T-helper 2 cell treated with Interferon-gamma antibody and Interleukin-4, amounts not matched to agents 5 μg/mL and 100 μg/mL, for 36 hours (primary cell): ENCODE results near the gene RFNG.
A peak's percentile ranks its signal among the peaks of the same experiment; 100 is the strongest.

Experiments
- DNase-seq: peaks from one replicate; pipeline ENCODE4 v3.0.0; 2021; ENCODE audit warnings: low spot score
- H3K27ac Mint-ChIP-seq: one replicate; pipeline ENCODE4 v1.8.0; 2021; ENCODE audit warnings: mild to moderate bottlenecking, mixed read lengths
- H3K27me3 Mint-ChIP-seq: one replicate; pipeline ENCODE4 v1.8.0; 2021; ENCODE audit warnings: low read depth, mixed read lengths
- H3K36me3 Mint-ChIP-seq: one replicate; pipeline ENCODE4 v1.8.0; 2021; ENCODE audit warnings: low read depth, mixed read lengths
- H3K4me1 Mint-ChIP-seq: one replicate; pipeline ENCODE4 v1.8.0; 2021; ENCODE audit warnings: low read depth, mixed read lengths
- H3K4me3 Mint-ChIP-seq: one replicate; pipeline ENCODE4 v1.8.0; 2022; ENCODE audit warnings: mild to moderate bottlenecking, moderate library complexity, mixed read lengths
- H3K9me3 Mint-ChIP-seq: one replicate; pipeline ENCODE4 v1.8.0; 2021; ENCODE audit warnings: mixed read lengths

RFNG gene

DNA sequence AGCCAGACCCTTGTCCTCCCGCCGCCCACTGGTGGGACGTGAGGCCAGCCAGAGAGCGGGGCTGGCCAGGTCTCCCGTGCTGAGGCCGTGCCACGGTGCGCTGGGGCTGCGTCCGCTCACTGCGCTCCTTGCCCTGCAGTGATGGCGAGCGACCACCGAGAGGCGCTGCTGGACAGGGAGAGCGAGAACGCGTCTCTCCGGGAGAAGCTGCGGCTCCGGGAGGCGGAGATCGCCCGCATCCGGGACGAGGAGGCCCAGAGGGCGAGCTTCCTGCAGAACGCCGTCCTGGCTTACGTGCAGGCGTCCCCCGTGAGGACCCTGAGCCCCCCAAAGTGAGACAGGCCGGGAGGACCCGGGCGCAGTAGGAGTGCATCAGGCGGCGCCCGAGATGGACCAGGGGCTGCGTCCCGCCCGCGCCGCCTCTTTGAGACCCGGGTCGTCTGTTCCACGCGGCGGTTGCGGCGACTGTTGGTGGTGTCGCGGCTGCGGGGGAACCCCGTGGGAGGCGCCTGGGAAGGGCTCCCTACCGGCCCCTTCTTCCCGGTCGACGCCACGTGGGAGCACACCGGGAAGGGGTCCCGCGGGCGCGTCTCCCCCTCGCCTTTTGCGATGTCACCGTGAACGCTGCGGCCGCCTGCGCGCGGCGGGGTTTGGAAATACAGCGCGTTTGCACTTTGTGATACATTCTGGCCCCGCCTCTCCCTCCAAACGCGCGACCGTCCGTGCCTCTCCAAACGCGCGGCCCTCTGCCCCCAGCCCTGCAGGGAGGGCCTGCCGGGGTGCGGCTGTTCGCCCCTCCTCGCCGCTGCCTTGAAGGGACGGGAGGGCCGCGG is 20.9 kb downstream of the RFNG start:
- peak; percentile 85 for DNase-seq
- Mint-ChIP-seq H3K27ac (peak overlapping the region; percentile 79), H3K36me3 (peaks cover 15% of the 10 kb centered on the region), H3K4me3 (peak overlapping the region; percentile 87), H3K4me1 (peaks cover 10% of the 10 kb centered on the region), H3K9me3 (no peaks in the 10 kb centered on the region), H3K27me3 (no peaks in the 10 kb centered on the region)

DNA sequence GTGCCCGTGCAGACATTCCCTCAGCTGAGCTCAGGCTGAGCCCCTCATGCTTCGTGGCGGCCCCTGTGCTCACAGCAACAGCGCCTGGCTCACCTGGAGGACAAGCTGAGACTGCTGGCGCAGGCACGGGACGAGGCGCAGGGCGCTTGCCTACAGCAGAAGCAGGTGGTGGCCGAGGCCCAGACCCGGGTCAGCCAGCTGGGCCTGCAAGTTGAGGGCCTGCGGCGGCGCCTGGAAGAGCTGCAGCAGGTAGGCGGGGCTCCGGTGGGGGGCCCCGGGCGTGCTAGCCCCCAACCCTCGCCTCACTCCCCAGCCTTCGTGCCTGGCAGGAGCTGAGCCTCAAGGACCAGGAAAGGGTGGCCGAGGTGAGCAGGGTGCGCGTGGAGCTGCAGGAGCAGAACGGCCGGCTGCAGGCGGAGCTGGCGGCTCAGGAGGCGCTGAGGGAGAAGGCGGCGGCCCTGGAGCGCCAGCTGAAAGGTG is 21.6 kb downstream of the RFNG start:
- Mint-ChIP-seq H3K4me1 (peaks cover 7% of the 10 kb centered on the region), H3K36me3 (peaks cover 13% of the 10 kb centered on the region), H3K9me3 (no peaks in the 10 kb centered on the region), H3K27ac (no peak overlapping the region), H3K4me3 (no peak overlapping the region), H3K27me3 (no peaks in the 10 kb centered on the region)
- no peak for DNase-seq

DNA sequence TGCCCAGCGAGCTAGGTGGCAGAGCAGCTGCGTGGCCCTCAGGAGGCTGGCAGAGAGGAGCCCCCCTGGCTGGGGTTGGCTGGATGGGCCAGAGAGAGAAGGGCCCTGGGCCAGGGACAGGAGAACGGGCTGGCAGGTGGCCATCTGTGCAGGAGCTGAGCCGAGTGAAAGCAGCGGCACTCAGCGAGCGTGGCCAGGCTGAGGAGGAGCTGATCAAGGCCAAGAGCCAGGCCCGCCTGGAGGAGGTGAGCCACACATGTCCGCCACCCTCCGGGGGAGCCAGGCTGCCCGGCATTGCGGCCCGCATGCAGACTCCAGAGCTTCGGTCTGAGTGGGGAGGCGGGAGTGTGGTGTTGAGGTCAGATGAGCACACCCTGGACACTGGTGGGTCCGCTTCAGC is 22.2 kb downstream of the RFNG start:
- peaks cover 7% of the 10 kb centered on the region for H3K4me1 Mint-ChIP-seq
- no peaks in the 10 kb centered on the region for H3K27me3 Mint-ChIP-seq
- no peak overlapping the region for H3K27ac Mint-ChIP-seq
- peaks cover 11% of the 10 kb centered on the region for H3K36me3 Mint-ChIP-seq
- no peak for DNase-seq
- H3K9me3 Mint-ChIP-seq: no peaks in the 10 kb centered on the region
- peak overlapping the region; percentile 43 for H3K4me3 Mint-ChIP-seq

DNA sequence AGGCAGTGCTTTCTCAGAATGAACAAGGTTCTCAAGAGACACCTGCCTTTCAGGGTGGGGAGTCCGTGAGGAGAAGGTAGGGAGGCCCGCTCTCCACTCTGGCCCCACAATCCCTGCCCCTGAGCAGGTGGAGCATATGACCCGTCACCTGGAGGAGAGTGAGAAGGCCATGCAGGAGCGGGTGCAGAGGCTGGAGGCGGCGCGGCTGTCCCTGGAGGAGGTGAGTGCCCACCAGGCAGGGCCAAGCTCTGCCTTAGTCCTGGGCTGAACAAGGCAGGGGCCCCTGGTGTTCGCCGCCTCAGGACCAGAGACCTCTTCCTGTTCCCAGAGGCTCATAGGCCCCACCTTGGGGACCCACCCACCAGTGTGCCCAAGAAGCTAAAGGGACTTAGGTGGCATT is 22.6 kb downstream of the RFNG start:
- Mint-ChIP-seq H3K36me3 (peaks cover 11% of the 10 kb centered on the region), H3K4me1 (peaks cover 11% of the 10 kb centered on the region), H3K9me3 (no peaks in the 10 kb centered on the region), H3K4me3 (no peak overlapping the region), H3K27me3 (no peaks in the 10 kb centered on the region), H3K27ac (no peak overlapping the region)
- no peak for DNase-seq

DNA sequence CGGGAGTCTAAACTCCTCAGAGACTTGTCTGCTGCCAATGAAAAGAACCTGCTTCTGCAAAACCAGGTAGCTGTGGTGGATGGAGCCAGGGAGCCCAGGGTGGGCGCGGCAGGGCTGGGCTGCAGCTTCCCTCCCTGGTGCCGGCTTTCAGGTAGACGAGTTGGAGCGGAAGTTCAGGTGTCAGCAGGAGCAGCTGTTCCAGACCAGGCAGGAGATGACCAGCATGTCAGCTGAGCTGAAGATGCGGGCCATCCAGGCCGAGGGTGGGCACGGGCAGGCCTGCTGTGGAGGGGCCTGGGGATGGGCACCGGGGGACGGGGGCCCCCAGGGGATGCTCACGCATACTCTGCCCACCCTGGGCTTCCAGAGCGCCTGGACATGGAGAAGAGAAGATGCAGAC is 23.4 kb downstream of the RFNG start:
- no peak overlapping the region for H3K27ac Mint-ChIP-seq
- no peaks in the 10 kb centered on the region for H3K27me3 Mint-ChIP-seq
- H3K4me3 Mint-ChIP-seq: no peak overlapping the region
- H3K36me3 Mint-ChIP-seq: peaks cover 11% of the 10 kb centered on the region
- no peak for DNase-seq
- H3K4me1 Mint-ChIP-seq: peaks cover 14% of the 10 kb centered on the region
- H3K9me3 Mint-ChIP-seq: no peaks in the 10 kb centered on the region

DNA sequence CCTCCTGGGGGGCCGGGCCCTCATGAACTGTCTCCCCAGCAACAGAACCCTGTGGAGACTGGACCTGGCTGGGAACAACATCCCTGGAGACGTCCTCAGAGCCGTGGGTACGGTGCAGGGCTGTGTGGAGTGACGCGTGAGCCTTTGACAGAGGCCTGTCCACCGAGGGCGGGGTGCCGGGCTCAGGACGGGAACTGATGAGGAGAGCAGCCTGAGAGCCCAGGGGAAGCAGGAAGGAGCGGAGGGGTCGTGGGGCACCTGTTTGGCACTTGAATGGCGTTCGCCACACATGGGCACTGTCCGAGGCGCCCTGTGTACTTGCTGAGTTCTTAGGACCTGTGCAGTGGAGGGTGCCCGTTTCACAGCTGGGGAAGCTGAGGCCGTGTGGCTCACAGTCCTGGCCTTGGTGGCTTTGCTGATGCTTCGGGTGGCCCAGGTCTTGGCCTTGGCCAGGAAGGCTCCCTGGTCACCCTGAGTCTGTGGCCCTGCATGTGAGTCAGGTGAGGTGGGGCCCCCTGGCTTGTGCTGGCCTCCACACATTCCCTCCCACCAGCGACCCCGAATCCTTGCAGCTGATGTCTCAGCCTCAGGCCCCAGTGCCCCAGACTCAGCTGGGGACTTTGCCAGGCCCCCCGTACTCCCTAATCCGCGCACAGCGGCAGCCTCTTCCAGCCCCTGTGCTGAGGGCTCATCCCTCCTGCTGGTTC is 26.1 kb downstream of the RFNG start:
- DNase-seq: no peak
- H3K36me3 Mint-ChIP-seq: peaks cover 9% of the 10 kb centered on the region
- peak overlapping the region; percentile 26 for H3K4me3 Mint-ChIP-seq
- no peak overlapping the region for H3K27ac Mint-ChIP-seq
- no peaks in the 10 kb centered on the region for H3K27me3 Mint-ChIP-seq
- no peaks in the 10 kb centered on the region for H3K9me3 Mint-ChIP-seq
- peaks cover 21% of the 10 kb centered on the region for H3K4me1 Mint-ChIP-seq

DNA sequence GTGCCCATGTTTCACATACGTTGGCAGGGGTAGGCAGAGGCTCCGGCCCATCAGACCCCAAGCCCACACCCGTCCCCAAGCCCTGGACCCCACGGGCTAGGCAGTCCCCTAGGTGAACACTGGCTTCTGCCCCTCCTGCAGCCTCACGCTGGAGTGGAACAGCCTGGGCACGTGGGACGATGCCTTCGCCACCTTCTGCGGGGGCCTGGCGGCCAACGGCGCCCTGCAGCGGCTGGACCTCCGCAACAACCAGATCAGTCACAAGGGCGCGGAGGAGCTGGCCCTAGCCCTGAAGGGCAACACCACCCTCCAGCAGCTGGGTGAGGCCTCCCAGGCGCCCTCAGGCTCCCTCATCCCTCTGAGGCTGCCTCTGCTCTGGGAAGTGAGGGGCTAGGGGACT is 26.8 kb downstream of the RFNG start:
- Mint-ChIP-seq H3K9me3 (no peaks in the 10 kb centered on the region), H3K36me3 (peaks cover 9% of the 10 kb centered on the region), H3K27me3 (no peaks in the 10 kb centered on the region), H3K4me1 (peaks cover 21% of the 10 kb centered on the region), H3K4me3 (no peak overlapping the region), H3K27ac (no peak overlapping the region)
- no peak for DNase-seq

DNA sequence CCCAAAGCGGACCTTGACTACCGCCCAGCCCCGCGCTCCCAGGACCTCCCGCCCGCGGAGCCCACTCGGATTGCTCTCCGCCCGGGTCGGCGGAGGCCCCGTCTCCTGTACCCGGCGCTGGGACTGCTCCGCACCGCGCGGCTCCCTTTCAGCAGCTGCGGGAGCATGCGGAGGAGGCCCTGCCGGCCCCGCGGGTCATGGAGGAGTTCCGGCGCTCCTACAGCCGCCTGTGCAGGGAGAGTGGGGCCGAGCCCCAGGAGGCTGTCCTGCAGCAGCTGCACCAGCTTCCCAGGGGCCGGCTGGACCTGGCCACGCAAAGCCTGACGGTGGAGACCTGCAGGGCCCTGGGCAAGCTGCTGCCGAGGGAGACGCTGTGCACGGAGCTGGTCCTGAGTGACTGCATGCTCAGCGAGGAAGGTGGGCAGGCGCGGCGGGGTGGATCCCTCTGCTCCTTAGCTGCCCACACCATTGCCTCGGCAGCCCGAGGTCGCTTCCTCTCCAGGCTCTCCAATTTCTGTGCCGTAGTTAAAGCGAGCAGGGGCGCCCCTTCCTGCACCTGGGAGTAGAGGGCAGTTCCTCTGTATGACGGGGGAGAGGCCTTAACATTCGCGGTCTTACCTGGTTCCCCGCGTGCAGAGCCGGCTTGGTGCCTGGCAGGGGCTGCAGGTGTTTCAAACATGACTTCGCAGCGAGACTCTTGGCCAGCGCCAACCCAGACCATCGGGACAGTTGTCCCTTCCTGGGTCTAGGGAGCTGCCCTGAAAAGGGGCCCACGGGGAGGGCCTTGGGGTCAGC is 28.0 kb downstream of the RFNG start:
- no peaks in the 10 kb centered on the region for H3K9me3 Mint-ChIP-seq
- no peak overlapping the region for H3K27ac Mint-ChIP-seq
- peaks cover 5% of the 10 kb centered on the region for H3K36me3 Mint-ChIP-seq
- DNase-seq: no peak
- no peaks in the 10 kb centered on the region for H3K27me3 Mint-ChIP-seq
- peak overlapping the region; percentile 89 for H3K4me3 Mint-ChIP-seq
- peaks cover 21% of the 10 kb centered on the region for H3K4me1 Mint-ChIP-seq

DNA sequence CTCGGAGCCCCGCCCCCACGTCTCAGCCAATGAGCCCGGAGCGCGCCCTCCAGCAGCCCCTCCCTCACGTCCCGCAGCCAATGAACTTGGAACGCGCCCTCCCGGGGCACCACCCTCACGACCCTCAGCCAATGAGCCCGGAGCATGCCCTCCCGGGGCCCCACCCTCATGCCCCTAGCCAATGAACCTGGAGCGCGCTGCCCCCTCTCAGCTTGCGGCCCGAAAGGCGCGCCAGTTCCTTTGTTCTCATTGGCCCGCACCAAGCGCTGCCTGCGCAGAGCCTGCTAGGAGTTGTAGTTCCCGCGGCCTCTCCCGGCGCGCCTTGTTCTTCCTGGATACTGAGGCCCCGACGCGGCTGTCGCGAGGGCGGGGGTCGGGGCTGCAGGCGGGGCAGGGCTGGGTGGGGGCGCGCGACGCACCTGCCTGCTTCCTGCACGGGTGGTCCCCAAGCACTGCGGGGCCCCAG is 28.6 kb downstream of the RFNG start, which contains the start of gene LRRC45:
Gene LRRC45, plus strand, starts transcription at position 325 of the 466 bp plus-strand sequence. CDS start 339 bp downstream, outside the sequence.
- DNase-seq: peak; percentile 100

DNA sequence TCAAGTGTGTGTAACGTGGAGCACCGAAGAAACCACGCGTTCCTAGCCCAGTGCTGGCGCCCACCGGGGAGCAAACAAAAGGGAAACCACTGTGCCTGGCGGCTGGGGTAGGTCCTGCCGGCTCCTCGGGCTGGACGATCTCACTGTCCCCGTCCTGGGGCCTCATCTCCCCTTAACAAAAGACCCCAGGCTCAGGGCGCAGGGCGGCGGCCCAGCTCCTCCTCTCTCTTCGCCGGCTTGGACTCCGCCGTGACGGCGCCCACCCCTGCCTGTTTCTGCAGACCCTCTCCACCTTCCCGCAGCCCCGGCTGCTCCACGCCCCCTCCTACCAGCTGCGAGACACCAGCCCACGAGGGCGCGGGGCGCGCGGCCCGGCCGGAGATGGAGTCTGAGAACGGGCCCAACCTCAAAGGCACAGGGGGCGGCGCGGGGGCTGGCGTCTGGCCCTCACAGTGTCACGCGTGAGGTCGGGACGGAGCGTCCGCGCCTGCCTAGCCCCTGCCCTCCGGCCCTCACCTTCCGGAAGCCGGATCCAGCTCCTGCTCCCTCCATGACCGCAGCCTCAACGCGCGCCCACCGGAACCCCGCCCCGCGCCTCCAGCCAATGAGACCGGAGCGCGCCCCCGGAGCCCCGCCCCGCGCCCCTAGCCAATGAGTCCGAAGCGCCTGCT is 29.2 kb downstream of the RFNG start, which contains the start of gene CENPX:
Gene CENPX, minus strand, starts transcription at position 569 of the 671 bp plus-strand sequence. Its CDS starts 17 bp downstream, at position 552.
- Mint-ChIP-seq H3K27ac (peak within 1 kb of the TSS; percentile 69), H3K4me3 (peak within 1 kb of the TSS; percentile 89), H3K27me3 (no peaks in the 10 kb centered on the region), H3K4me1 (peaks cover 19% of the 10 kb centered on the region), H3K36me3 (peaks cover 2% of the 10 kb centered on the region), H3K9me3 (no peaks in the 10 kb centered on the region)
- DNase-seq: no peak

More for the DNA sequence above, 28.6 kb downstream of the RFNG start, which contains the start of gene LRRC45:
- Mint-ChIP-seq H3K9me3 (no peaks in the 10 kb centered on the region), H3K36me3 (peaks cover 5% of the 10 kb centered on the region), H3K27me3 (no peaks in the 10 kb centered on the region), H3K4me1 (peaks cover 21% of the 10 kb centered on the region), H3K27ac (peak within 1 kb of the TSS; percentile 45), H3K4me3 (peak within 1 kb of the TSS; percentile 89)

DNA sequence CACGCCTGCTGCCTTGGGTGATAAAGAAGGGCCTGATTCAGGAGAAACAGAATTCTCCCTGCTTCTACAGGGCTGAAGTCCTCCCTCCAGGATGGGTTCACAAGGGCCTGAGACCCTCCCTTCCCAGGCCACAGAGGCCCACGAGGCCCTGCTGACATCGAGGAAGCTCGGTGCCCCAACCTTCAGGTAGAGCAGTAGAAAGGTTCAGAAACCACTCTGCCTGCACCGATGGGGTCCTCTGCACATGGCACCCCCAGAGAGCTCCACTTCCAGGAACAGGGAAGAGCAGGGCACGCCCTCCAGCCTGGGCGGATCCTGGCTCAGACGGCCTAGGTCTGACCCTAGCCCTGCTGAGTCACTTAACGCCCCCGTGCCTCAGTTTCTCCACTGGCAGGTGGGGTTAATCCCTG is 29.7 kb downstream of the RFNG start:
- peaks cover 2% of the 10 kb centered on the region for H3K36me3 Mint-ChIP-seq
- no peak for DNase-seq

DNA sequence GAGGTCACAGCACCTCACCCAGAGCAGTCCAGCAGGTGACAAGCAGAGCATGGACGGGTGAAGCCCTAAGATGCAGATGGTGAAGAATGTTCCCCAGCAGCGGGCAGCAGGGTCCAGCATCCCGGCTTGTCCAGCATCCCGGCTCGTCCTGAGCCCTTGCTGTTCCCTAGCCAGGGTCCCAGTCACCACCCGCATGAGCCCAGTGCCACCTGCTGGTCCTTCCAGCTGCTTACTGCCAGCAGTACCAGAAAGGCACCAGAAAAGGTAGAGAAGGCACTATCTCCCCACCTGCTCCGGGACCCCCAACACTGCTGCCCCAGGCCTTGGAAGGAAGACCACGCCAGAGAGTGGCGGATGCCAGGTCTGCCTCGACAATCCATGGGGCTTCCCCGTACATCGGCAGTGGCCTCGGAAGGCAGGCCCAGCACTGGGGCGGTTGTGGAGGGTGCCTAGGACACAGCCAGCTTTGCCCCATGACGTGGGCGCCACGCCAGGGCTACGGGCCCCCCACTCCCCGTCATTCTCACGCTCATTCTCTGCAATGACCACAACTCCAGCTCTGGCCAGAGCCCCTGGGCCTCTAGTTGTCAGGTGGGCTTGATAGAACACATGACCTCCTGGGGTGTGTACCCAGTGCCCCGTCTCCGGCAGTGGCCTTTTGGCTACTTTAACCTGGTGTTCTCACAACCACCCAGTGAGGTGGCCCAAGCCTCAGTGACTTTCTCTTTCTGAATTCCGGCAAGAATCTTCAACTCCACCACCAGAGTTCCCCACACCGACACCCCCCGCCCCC is 30.3 kb downstream of the RFNG start:
- H3K4me1 Mint-ChIP-seq: peaks cover 15% of the 10 kb centered on the region
- H3K27ac Mint-ChIP-seq: peak overlapping the region; percentile 69
- peaks cover 2% of the 10 kb centered on the region for H3K36me3 Mint-ChIP-seq
- H3K27me3 Mint-ChIP-seq: no peaks in the 10 kb centered on the region
- H3K9me3 Mint-ChIP-seq: no peaks in the 10 kb centered on the region
- DNase-seq: peak; percentile 40
- peak overlapping the region; percentile 87 for H3K4me3 Mint-ChIP-seq

More for the DNA sequence above, 29.7 kb downstream of the RFNG start:
- Mint-ChIP-seq H3K9me3 (no peaks in the 10 kb centered on the region), H3K27me3 (no peaks in the 10 kb centered on the region), H3K4me1 (peaks cover 15% of the 10 kb centered on the region), H3K4me3 (peak overlapping the region; percentile 87), H3K27ac (peak overlapping the region; percentile 31)
